ENCODE data around the gene APC2. TPM values are rescaled to one million over a fixed set of nuclear protein-coding genes. Genes with fewer than 3 reads are reported as not detected.

Gene APC2
- total and polyA plus RNA-seq, 10 donors, result 0.02 to 0.56 (median 0.14) TPM

DNA sequence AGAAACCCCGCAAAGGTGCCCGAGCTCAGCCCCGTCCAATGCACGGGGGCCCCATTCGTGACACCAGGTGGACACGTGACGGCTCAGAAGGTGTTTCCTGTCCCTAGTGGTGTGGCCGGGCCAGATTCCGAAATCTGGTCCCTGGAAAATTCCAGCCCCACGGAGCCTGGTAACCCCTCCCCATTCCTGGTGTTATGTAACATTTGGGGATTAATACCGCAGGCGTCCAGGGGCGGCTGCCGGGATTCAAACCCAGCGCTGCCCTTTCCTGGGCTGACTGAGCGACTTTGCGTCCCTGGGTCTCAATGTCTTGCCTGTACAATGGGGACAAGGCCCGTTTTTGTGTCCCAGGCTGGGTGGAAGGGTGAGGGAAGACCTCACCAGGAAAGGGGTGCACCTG lies 72.9 kb downstream of the APC2 start:
- Histone ChIP-seq H3K4me1 (peaks cover 0 to 11% (median 3%) of the 10 kb centered on the region in 6 donors), H3K27me3 (replicated peaks in 1 of 7) (peaks cover 0 to 98% (median 64%) of the 10 kb centered on the region in 7 donors), H3K4me3 (no peak overlapping the region), H3K9me3 (no peaks in the 10 kb centered on the region), H3K36me3 (no peaks in the 10 kb centered on the region), H3K27ac (no peak overlapping the region)
- DNase-seq, result no peak
- WGBS, 5 donors, result 71 to 74% (median 72%) methylated on average over 12 to 18 of the region's 18 CpGs
- intact Hi-C loops (cut with DNase I; ENCODE audit: low total_unique reads), result no loop called here
- no peak for TF ChIP-seq POLR2A (IDR thresholded peaks at IDR 0.05)
- TF ChIP-seq, protein P1, sequence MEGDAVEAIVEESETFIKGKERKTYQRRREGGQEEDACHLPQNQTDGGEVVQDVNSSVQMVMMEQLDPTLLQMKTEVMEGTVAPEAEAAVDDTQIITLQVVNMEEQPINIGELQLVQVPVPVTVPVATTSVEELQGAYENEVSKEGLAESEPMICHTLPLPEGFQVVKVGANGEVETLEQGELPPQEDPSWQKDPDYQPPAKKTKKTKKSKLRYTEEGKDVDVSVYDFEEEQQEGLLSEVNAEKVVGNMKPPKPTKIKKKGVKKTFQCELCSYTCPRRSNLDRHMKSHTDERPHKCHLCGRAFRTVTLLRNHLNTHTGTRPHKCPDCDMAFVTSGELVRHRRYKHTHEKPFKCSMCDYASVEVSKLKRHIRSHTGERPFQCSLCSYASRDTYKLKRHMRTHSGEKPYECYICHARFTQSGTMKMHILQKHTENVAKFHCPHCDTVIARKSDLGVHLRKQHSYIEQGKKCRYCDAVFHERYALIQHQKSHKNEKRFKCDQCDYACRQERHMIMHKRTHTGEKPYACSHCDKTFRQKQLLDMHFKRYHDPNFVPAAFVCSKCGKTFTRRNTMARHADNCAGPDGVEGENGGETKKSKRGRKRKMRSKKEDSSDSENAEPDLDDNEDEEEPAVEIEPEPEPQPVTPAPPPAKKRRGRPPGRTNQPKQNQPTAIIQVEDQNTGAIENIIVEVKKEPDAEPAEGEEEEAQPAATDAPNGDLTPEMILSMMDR (IDR thresholded peaks at IDR 0.05 in 8 of 11, conservative IDR thresholded peaks at IDR 0.05 in 3 of 11), result no peak
- TF ChIP-seq POLR2AphosphoS5 (IDR thresholded peaks at IDR 0.05), result no peak

Other genes starting within 250 kb of the APC2 start
- gene STK11, start 244.3 kb upstream of the APC2 start, total RNA-seq, result 10 to 100 TPM; 52.1 to 85.0 (median 75.3) TPM
- gene STK11, start 244.3 kb upstream of the APC2 start, polyA plus RNA-seq, result 100 to 1,000 TPM in 1 of 3 donors, 10 to 100 TPM in 2; 44.0 to 107 (median 46.7) TPM
- gene CBARP, start 212.1 kb upstream of the APC2 start, total RNA-seq, result 1 to 10 TPM in 1 of 7 donors, under 1 TPM in 5, not detected in 1; 0.12 to 1.2 (median 0.41) TPM
- under 1 TPM in 2 of 3 donors, not detected in 1; 0.05 to 0.48 TPM for gene CBARP, start 212.1 kb upstream of the APC2 start, polyA plus RNA-seq
- 100 to 1,000 TPM in 4 of 7 donors, 10 to 100 TPM in 3; 49.1 to 131 (median 102) TPM for gene ATP5F1D, start 208.4 kb upstream of the APC2 start, total RNA-seq
- 100 to 1,000 TPM; 164 to 166 (median 165) TPM for gene ATP5F1D, start 208.4 kb upstream of the APC2 start, polyA plus RNA-seq
- 100 to 1,000 TPM in 4 of 7 donors, 10 to 100 TPM in 3; 42.1 to 223 (median 138) TPM for gene MIDN, start 201.5 kb upstream of the APC2 start, total RNA-seq
- gene MIDN, start 201.5 kb upstream of the APC2 start, polyA plus RNA-seq, result 10 to 100 TPM; 16.5 to 48.9 (median 19.1) TPM
- gene CIRBP, start 180.8 kb upstream of the APC2 start, total RNA-seq, result 100 to 1,000 TPM; 333 to 672 (median 514) TPM
- 100 to 1,000 TPM; 406 to 894 (median 843) TPM for gene CIRBP, start 180.8 kb upstream of the APC2 start, polyA plus RNA-seq
- 10 to 100 TPM; 35.8 to 69.6 (median 43.9) TPM for gene FAM174C, start 174.6 kb upstream of the APC2 start, total RNA-seq
- gene FAM174C, start 174.6 kb upstream of the APC2 start, polyA plus RNA-seq, result 100 to 1,000 TPM in 1 of 3 donors, 10 to 100 TPM in 2; 82.9 to 134 (median 88.6) TPM
- gene EFNA2, start 164.2 kb upstream of the APC2 start, total RNA-seq, result not detected
- not detected for gene EFNA2, start 164.2 kb upstream of the APC2 start, polyA plus RNA-seq
- gene NDUFS7, start 66.2 kb upstream of the APC2 start, total RNA-seq, result 100 to 1,000 TPM in 1 of 7 donors, 10 to 100 TPM in 6; 64.0 to 133 (median 85.2) TPM
- 100 to 1,000 TPM in 1 of 3 donors, 10 to 100 TPM in 2; 75.5 to 106 (median 78.0) TPM for gene NDUFS7, start 66.2 kb upstream of the APC2 start, polyA plus RNA-seq
- 10 to 100 TPM in 4 of 7 donors, 1 to 10 TPM in 3; 7.1 to 14.5 (median 11.2) TPM for gene GAMT, start 48.6 kb upstream of the APC2 start, total RNA-seq
- 10 to 100 TPM; 15.2 to 20.4 (median 18.2) TPM for gene GAMT, start 48.6 kb upstream of the APC2 start, polyA plus RNA-seq
- gene DAZAP1, start 42.5 kb upstream of the APC2 start, total RNA-seq, result 100 to 1,000 TPM in 3 of 7 donors, 10 to 100 TPM in 4; 43.8 to 137 (median 94.6) TPM
- gene DAZAP1, start 42.5 kb upstream of the APC2 start, polyA plus RNA-seq, result 100 to 1,000 TPM in 2 of 3 donors, 10 to 100 TPM in 1; 80.0 to 133 (median 106) TPM
- gene RPS15, start 11.7 kb upstream of the APC2 start, total RNA-seq, result 1,000 to 10,000 TPM in 6 of 7 donors, 100 to 1,000 TPM in 1; 932 to 4,344 (median 1,309) TPM
- gene RPS15, start 11.7 kb upstream of the APC2 start, polyA plus RNA-seq, result 1,000 to 10,000 TPM; 4,275 to 5,849 (median 5,793) TPM
- gene C19orf25, start 29.1 kb downstream of the APC2 start, total RNA-seq, result 10 to 100 TPM; 31.3 to 52.8 (median 40.3) TPM
- 10 to 100 TPM; 24.7 to 56.6 (median 38.8) TPM for gene C19orf25, start 29.1 kb downstream of the APC2 start, polyA plus RNA-seq
- gene PCSK4, start 40.2 kb downstream of the APC2 start, total RNA-seq, result 1 to 10 TPM; 1.1 to 4.2 (median 1.8) TPM
- gene PCSK4, start 40.2 kb downstream of the APC2 start, polyA plus RNA-seq, result 1 to 10 TPM; 1.9 to 2.4 (median 2.0) TPM
- 1 to 10 TPM in 5 of 7 donors, under 1 TPM in 1, not detected in 1; 0.65 to 2.6 (median 1.6) TPM for gene REEP6, start 41.1 kb downstream of the APC2 start, total RNA-seq
- gene REEP6, start 41.1 kb downstream of the APC2 start, polyA plus RNA-seq, result 1 to 10 TPM; 1.2 to 1.6 (median 1.5) TPM
- 1 to 10 TPM in 4 of 7 donors, under 1 TPM in 3; 0.26 to 2.0 (median 1.3) TPM for gene ADAMTSL5, start 62.9 kb downstream of the APC2 start, total RNA-seq
- gene ADAMTSL5, start 62.9 kb downstream of the APC2 start, polyA plus RNA-seq, result under 1 TPM; 0.13 to 0.42 (median 0.27) TPM
- gene PLK5, start 74.0 kb downstream of the APC2 start, total RNA-seq, result not detected
- gene PLK5, start 74.0 kb downstream of the APC2 start, polyA plus RNA-seq, result under 1 TPM; 0.04 to 0.06 (median 0.06) TPM
- gene MEX3D, start 118.2 kb downstream of the APC2 start, total RNA-seq, result 10 to 100 TPM in 1 of 7 donors, 1 to 10 TPM in 6; 5.4 to 11.7 (median 6.7) TPM
- gene MEX3D, start 118.2 kb downstream of the APC2 start, polyA plus RNA-seq, result 1 to 10 TPM in 2 of 3 donors, under 1 TPM in 1; 0.87 to 2.7 (median 2.0) TPM
- 10 to 100 TPM; 57.4 to 80.9 (median 74.3) TPM for gene MBD3, start 142.7 kb downstream of the APC2 start, total RNA-seq
- 100 to 1,000 TPM in 1 of 3 donors, 10 to 100 TPM in 2; 62.2 to 177 (median 89.3) TPM for gene MBD3, start 142.7 kb downstream of the APC2 start, polyA plus RNA-seq
- gene UQCR11, start 155.3 kb downstream of the APC2 start, total RNA-seq, result 100 to 1,000 TPM in 4 of 7 donors, 10 to 100 TPM in 3; 40.9 to 165 (median 129) TPM
- 100 to 1,000 TPM in 2 of 3 donors, 10 to 100 TPM in 1; 93.4 to 153 (median 145) TPM for gene UQCR11, start 155.3 kb downstream of the APC2 start, polyA plus RNA-seq
- gene TCF3, start 202.5 kb downstream of the APC2 start, total RNA-seq, result 100 to 1,000 TPM in 5 of 7 donors, 10 to 100 TPM in 2; 79.2 to 135 (median 107) TPM
- gene TCF3, start 202.5 kb downstream of the APC2 start, polyA plus RNA-seq, result 10 to 100 TPM; 81.0 to 96.5 (median 88.9) TPM